Measurements from ENCODE around the gene USP46. TPM values are rescaled to one million over a fixed set of nuclear protein-coding genes. Genes with fewer than 3 reads are reported as not detected.
A peak's percentile ranks its signal among the peaks of the same experiment; 100 is the strongest.

Gene USP46
- total RNA-seq, 4 donors from 2014 or later: 8.4 to 17.5 (median 10.5) TPM

DNA sequence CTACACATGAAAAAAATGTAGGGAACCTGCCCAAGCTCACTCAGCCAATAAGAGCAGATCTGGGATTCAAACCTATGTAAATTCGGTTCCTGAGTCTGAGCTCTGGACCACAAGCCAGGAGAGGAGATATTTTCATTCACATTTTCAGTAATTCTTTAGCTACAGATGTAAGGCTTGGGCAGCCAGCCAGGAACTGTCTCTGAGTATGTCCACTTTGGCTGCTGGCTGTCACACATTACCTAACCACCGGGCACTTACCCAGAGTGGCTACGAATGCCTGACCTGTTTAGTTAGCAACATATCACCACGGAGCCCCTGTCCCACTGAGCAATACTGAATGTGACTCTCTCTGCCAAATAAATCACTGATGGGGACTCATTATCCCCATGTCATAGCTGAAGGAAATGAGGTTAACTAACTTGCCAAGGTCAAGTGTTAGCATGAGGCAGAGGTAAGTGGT, 15.3 kb downstream of the USP46 start:
- 49% methylated on average over 4 of the region's 4 CpGs for WGBS

GRCh38 chr4:52643190-52643589, 15.9 kb downstream of the USP46 start:
- Histone ChIP-seq H3K4me1 (peaks cover 25% of the 10 kb centered on the region), H3K9me3 (no peaks in the 10 kb centered on the region), H3K27ac (no peak overlapping the region), H3K27me3 (no peaks in the 10 kb centered on the region), H3K36me3 (no peaks in the 10 kb centered on the region), H3K4me3 (no peak overlapping the region)
- WGBS: 98% methylated on average over 2 of the region's 2 CpGs
- TF ChIP-seq POLR2AphosphoS5 (IDR thresholded peaks at IDR 0.05): no peak
- no peak for TF ChIP-seq EP300 (IDR thresholded peaks at IDR 0.05)
- TF ChIP-seq POLR2A (IDR thresholded peaks at IDR 0.05): no peak
- no peak for TF ChIP-seq CTCF (IDR thresholded peaks at IDR 0.05)
- no peak for DNase-seq (ENCODE audit: low spot score in 2 of 2)

More for the DNA sequence above, 15.3 kb downstream of the USP46 start:
- peak in 1 of 2 donors; percentile 70 for DNase-seq (ENCODE audit: low spot score in 2 of 2)
- no peaks in the 10 kb centered on the region for H3K27me3 ChIP-seq
- no peaks in the 10 kb centered on the region for H3K36me3 ChIP-seq
- no peak overlapping the region for H3K27ac ChIP-seq
- TF ChIP-seq CTCF (IDR thresholded peaks at IDR 0.05) (no peak), POLR2AphosphoS5 (IDR thresholded peaks at IDR 0.05) (no peak), POLR2A (IDR thresholded peaks at IDR 0.05) (no peak), EP300 (IDR thresholded peaks at IDR 0.05) (no peak)
- H3K9me3 ChIP-seq: no peaks in the 10 kb centered on the region
- no peak overlapping the region for H3K4me3 ChIP-seq
- peaks cover 25% of the 10 kb centered on the region for H3K4me1 ChIP-seq

GRCh38 chr4:52641854-52642563, 17.1 kb downstream of the USP46 start:
- no peak for DNase-seq (ENCODE audit: low spot score in 2 of 2)
- Histone ChIP-seq H3K27me3 (no peaks in the 10 kb centered on the region), H3K9me3 (no peaks in the 10 kb centered on the region), H3K27ac (no peak overlapping the region), H3K36me3 (no peaks in the 10 kb centered on the region), H3K4me3 (no peak overlapping the region), H3K4me1 (peaks cover 25% of the 10 kb centered on the region)
- no peak for TF ChIP-seq EP300 (IDR thresholded peaks at IDR 0.05)
- no peak for TF ChIP-seq POLR2AphosphoS5 (IDR thresholded peaks at IDR 0.05)
- no peak for TF ChIP-seq POLR2A (IDR thresholded peaks at IDR 0.05)
- no peak for TF ChIP-seq CTCF (IDR thresholded peaks at IDR 0.05)
- 61% methylated on average over 3 of the region's 3 CpGs for WGBS

DNA sequence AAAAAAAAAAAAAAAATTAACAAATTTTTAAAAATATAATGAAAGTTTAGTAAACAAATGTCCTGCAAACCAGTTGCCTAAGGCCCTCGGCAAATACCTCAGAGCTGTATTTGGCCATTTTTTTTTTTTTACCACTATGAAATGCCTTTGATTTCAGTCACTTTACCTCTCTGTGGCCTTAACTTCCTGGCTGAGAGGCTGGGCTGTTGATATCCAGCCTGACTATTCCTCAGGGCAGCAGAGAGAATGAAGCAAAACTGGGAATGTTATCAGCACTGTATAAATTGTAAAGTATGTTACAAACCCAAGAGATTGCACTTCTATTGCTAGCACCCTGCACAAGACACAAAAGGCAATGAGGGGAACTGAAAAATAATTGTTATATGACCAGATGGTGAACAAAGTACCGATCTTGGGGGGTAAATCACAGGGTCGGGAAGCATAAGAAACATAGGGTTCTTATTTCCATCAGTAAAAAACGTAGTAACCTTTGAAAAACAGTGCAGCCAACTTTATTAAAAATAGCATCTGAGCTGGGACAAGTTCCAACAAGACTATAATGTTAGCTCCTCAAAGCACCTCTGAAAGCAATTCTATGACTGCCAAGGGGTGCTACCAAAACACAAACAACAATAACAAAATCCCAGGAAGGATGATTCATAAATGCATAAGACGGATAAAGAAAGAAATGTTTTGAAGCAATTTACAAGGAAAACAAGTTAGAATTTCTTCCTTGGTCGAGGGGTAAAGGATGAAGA, 18.1 kb downstream of the USP46 start:
- Histone ChIP-seq H3K4me1 (peaks cover 25% of the 10 kb centered on the region), H3K27me3 (no peaks in the 10 kb centered on the region), H3K27ac (no peak overlapping the region), H3K36me3 (no peaks in the 10 kb centered on the region), H3K4me3 (no peak overlapping the region), H3K9me3 (no peaks in the 10 kb centered on the region)
- TF ChIP-seq CTCF (IDR thresholded peaks at IDR 0.05) (no peak), EP300 (IDR thresholded peaks at IDR 0.05) (no peak)
- DNase-seq (ENCODE audit: low spot score in 2 of 2): no peak
- WGBS: 42% methylated on average over 6 of the region's 6 CpGs

DNA sequence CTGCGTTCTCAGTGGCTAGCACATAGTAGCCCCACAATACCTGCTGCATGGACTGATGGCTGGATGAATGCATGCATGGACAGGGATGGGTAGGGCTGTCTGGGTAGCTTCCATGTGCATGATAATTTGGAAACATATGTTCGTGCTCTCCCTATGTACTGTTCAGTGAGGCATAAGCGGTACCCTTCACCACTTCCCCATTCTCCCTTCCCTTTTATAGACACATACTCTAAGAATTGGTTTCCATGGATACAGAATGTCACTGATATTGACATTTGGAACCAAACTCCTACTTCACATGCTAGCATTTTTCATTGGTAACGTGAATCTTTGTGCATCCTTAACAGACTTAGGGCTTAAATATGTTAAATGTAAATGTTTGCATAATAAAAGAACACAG, 20.4 kb downstream of the USP46 start:
- no peak overlapping the region for H3K27ac ChIP-seq
- WGBS: 83% methylated on average over 4 of the region's 4 CpGs
- H3K36me3 ChIP-seq: no peaks in the 10 kb centered on the region
- peaks cover 19% of the 10 kb centered on the region for H3K4me1 ChIP-seq
- H3K4me3 ChIP-seq: no peak overlapping the region
- no peaks in the 10 kb centered on the region for H3K9me3 ChIP-seq
- H3K27me3 ChIP-seq: no peaks in the 10 kb centered on the region
- TF ChIP-seq EP300 (IDR thresholded peaks at IDR 0.05) (no peak), POLR2AphosphoS5 (IDR thresholded peaks at IDR 0.05) (no peak), POLR2A (IDR thresholded peaks at IDR 0.05) (no peak), CTCF (IDR thresholded peaks at IDR 0.05) (no peak)
- no peak for DNase-seq (ENCODE audit: low spot score in 2 of 2)
